GM12874 (cell line): ENCODE results near the gene CCDC183.
A peak's percentile ranks its signal among the peaks of the same experiment; 100 is the strongest.

Experiments used
- CTCF ChIP-seq: IDR thresholded peaks from 2 replicates; pipeline ENCODE4 v1.5.1; 2011; ENCODE audit warnings: low read depth, mild to moderate bottlenecking, control low read depth, low read length, moderate library complexity; ENCODE audit not compliant: insufficient read depth

Gene CCDC183

GRCh38 chr9:136762915-136763648, 33.1 kb upstream of the CCDC183 start:
- TF ChIP-seq CTCF, result no peak

GRCh38 chr9:136763649-136764035, 32.5 kb upstream of the CCDC183 start:
- TF ChIP-seq CTCF, result no peak

GRCh38 chr9:136764301-136764891, 31.7 kb upstream of the CCDC183 start, which contains the start of gene LCN15:
TSS of gene LCN15 (minus strand) at chr9:136764518. CDS start at chr9:136764488, 30 bp downstream.
- TF ChIP-seq CTCF, result no peak

GRCh38 chr9:136765041-136765440, 31.1 kb upstream of the CCDC183 start:
- no peak for TF ChIP-seq CTCF

GRCh38 chr9:136769710-136770191, 26.4 kb upstream of the CCDC183 start:
- TF ChIP-seq CTCF, result peak; percentile 80

- no peak for TF ChIP-seq CTCF
These were observed 24.2 kb upstream of the CCDC183 start for GRCh38 chr9:136771907-136772415.

- no peak for TF ChIP-seq CTCF
These were observed 22.6 kb upstream of the CCDC183 start for GRCh38 chr9:136773386-136774044.
